WTC11 (cell line): Measurements from ENCODE around the gene TMEM59L. TPM values are rescaled to one million over a fixed set of nuclear protein-coding genes. Genes with fewer than 3 reads are reported as not detected.

Experiments used
- ATAC-seq: fragments of 200-7000 bp; cut with Tn5 transposase; 2 replicates; pipeline ENCODE4 v1.10.0; 2021; ENCODE audit warnings: mild to moderate bottlenecking, moderate library complexity
- CTCF ChIA-PET: fragments of 300-600 bp; sonication (Branson Sonifier 250); formaldehyde crosslinking; loops from one replicate; lab custom pipeline; 2021; ENCODE audit warnings: antibody characterized with exemption; lab: Charles Lee
- POLR2A ChIA-PET: fragments of 350-600 bp; sonication (Branson Sonifier 250); formaldehyde crosslinking; loops from one replicate; lab custom pipeline; 2021; ENCODE audit warnings: antibody characterized with exemption; lab: Charles Lee
- DNase-seq: peaks from one replicate; pipeline ENCODE4 v3.0.0; 2021; ENCODE audit warnings: low spot score
- H3K27ac Mint-ChIP-seq: 2 replicates; pipeline ENCODE4 v1.8.0; 2021; ENCODE audit warnings: mixed read lengths
- H3K27me3 Mint-ChIP-seq: 2 replicates; pipeline ENCODE4 v1.8.0; 2021; ENCODE audit warnings: low read depth, mild to moderate bottlenecking, moderate library complexity, mixed read lengths
- H3K36me3 Mint-ChIP-seq: 2 replicates; pipeline ENCODE4 v1.8.0; 2021; ENCODE audit warnings: mixed read lengths
- H3K4me1 Mint-ChIP-seq: 2 replicates; pipeline ENCODE4 v1.8.0; 2022; ENCODE audit warnings: mixed read lengths
- H3K4me3 Mint-ChIP-seq: 2 replicates; pipeline ENCODE4 v1.8.0; 2021; ENCODE audit warnings: mild to moderate bottlenecking, moderate library complexity, mixed read lengths
- H3K9me3 Mint-ChIP-seq: 2 replicates; pipeline ENCODE4 v1.8.0; 2021; ENCODE audit warnings: mixed read lengths
- ATF1 ChIP-seq: sonication (generic); formaldehyde crosslinking; IDR thresholded peaks from 2 replicates; pipeline ENCODE4 v1.8.1; 2023; ENCODE audit warnings: mild to moderate bottlenecking, moderate library complexity, missing genetic modification reagents
- ATF3 ChIP-seq: sonication (generic); formaldehyde crosslinking; conservative IDR thresholded peaks from 2 replicates; pipeline ENCODE4 v1.8.1; 2022; ENCODE audit warnings: mild to moderate bottlenecking, missing genetic modification reagents
- CBFB ChIP-seq: sonication (generic); formaldehyde crosslinking; IDR thresholded peaks from 2 replicates; pipeline ENCODE4 v1.8.1; 2022; ENCODE audit warnings: mild to moderate bottlenecking, low read depth, missing genetic modification reagents
- CREB1 ChIP-seq: sonication (generic); formaldehyde crosslinking; IDR thresholded peaks from 2 replicates; pipeline ENCODE4 v1.8.0; 2023; ENCODE audit warnings: mild to moderate bottlenecking, missing genetic modification reagents
- FOXJ3 ChIP-seq: sonication (generic); formaldehyde crosslinking; IDR thresholded peaks from 2 replicates; pipeline ENCODE4 v1.9.0; 2021; ENCODE audit warnings: missing genetic modification reagents, mild to moderate bottlenecking, borderline replicate concordance
- FOXP4 ChIP-seq: sonication (generic); formaldehyde crosslinking; IDR thresholded peaks from 2 replicates; pipeline ENCODE4 v1.8.0; 2022; ENCODE audit warnings: mild to moderate bottlenecking, missing genetic modification reagents
- NFE2L1 ChIP-seq: sonication (generic); formaldehyde crosslinking; IDR thresholded peaks from 2 replicates; pipeline ENCODE4 v1.8.1; 2023; ENCODE audit warnings: missing genetic modification reagents
- NFYB ChIP-seq: sonication (generic); formaldehyde crosslinking; conservative IDR thresholded peaks from 2 replicates; pipeline ENCODE4 v1.8.0; 2022; ENCODE audit warnings: low read depth, missing genetic modification reagents
- NR1H2 ChIP-seq: sonication (generic); formaldehyde crosslinking; IDR thresholded peaks from 2 replicates; pipeline ENCODE4 v1.9.0; 2021; ENCODE audit warnings: mild to moderate bottlenecking, moderate library complexity, missing genetic modification reagents
- RORB ChIP-seq: fragments of 250-450 bp; sonication (Bioruptor Pico); IDR thresholded peaks from 2 replicates; pipeline ENCODE4 v1.9.0; 2021; ENCODE audit warnings: mild to moderate bottlenecking
- SOX15 ChIP-seq: fragments of 250-450 bp; sonication (Bioruptor Pico); IDR thresholded peaks from 2 replicates; pipeline ENCODE4 v1.9.0; 2021; ENCODE audit warnings: mild to moderate bottlenecking
- TEAD4 ChIP-seq: sonication (generic); formaldehyde crosslinking; IDR thresholded peaks from 2 replicates; pipeline ENCODE4 v1.8.0; 2022; ENCODE audit warnings: mild to moderate bottlenecking, missing genetic modification reagents
- TP53 ChIP-seq: sonication (generic); formaldehyde crosslinking; IDR thresholded peaks from 2 replicates; pipeline ENCODE4 v1.8.1; 2023; ENCODE audit warnings: mild to moderate bottlenecking, missing genetic modification reagents
- ZNF232 ChIP-seq: sonication (generic); formaldehyde crosslinking; IDR thresholded peaks from 2 replicates; pipeline ENCODE4 v1.8.0; 2022; ENCODE audit warnings: mild to moderate bottlenecking, missing genetic modification reagents
- ZNF396 ChIP-seq: fragments of 250-450 bp; sonication (Bioruptor Pico); IDR thresholded peaks from 2 replicates; pipeline ENCODE4 v1.8.0; 2021; ENCODE audit warnings: mild to moderate bottlenecking, moderate library complexity, borderline replicate concordance
- ZNF416 ChIP-seq: fragments of 250-450 bp; sonication (Bioruptor Pico); IDR thresholded peaks from 2 replicates; pipeline ENCODE4 v1.9.0; 2021; ENCODE audit warnings: mild to moderate bottlenecking, inconsistent platforms
- total RNA-seq: library from RNA; stranded (reverse); gene quantifications from 3 replicates; pipeline ENCODE4 v1.2.3, GENCODE V29; 2021
- TF ChIP-seq, protein P1 (sequence below): fragments of 250-450 bp; sonication (Bioruptor Pico); IDR thresholded peaks from 2 replicates; pipeline ENCODE4 v1.9.0; 2021; ENCODE audit warnings: mild to moderate bottlenecking
- TF ChIP-seq, protein P2 (sequence below): fragments of 250-450 bp; sonication (Bioruptor Pico); IDR thresholded peaks from 2 replicates; pipeline ENCODE4 v1.8.0; 2021; ENCODE audit warnings: mild to moderate bottlenecking
- TF ChIP-seq, protein P3 (sequence below): sonication (generic); formaldehyde crosslinking; IDR thresholded peaks from 2 replicates; pipeline ENCODE4 v1.8.0; 2022; ENCODE audit warnings: mild to moderate bottlenecking, missing genetic modification reagents
- TF ChIP-seq, protein P4 (sequence below): sonication (generic); formaldehyde crosslinking; IDR thresholded peaks from 2 replicates; pipeline ENCODE4 v1.8.1; 2023; ENCODE audit warnings: mild to moderate bottlenecking, missing genetic modification reagents

Gene TMEM59L
- total RNA-seq, 1 experiment from 2014 or later = 14.8 TPM

DNA sequence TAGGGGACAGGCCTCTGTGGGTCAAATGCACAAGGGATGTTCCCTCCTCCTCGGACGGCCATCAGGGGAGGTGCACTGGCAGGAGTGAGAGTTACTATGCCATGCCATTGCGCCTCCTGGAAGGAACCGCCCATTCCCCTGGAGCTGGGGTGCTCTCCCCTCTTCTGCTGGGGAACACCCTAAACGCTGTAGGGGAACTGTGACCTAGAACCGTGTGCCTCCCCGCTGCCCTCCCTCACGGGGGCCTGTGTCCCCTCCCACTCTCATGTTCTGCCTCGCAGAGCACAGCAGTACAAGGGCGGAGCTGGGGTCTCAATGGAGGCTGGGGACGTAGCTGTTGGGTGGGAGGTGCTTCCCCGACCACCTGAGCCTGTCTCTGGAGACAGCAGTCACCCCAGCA is 53.6 kb downstream of the TMEM59L start:
- DNase-seq (no peak), ATAC-seq (no peak)
- Mint-ChIP-seq H3K27ac (no peak overlapping the region), H3K27me3 (no peaks in the 10 kb centered on the region), H3K4me3 (no peak overlapping the region), H3K36me3 (peaks cover 8% of the 10 kb centered on the region; the same call in 1 of the 2 replicates), H3K9me3 (peaks cover 3% of the 10 kb centered on the region; the same call in 1 of the 2 replicates), H3K4me1 (peaks cover 4% of the 10 kb centered on the region)
- ChIA-PET POLR2A (no interaction called here), CTCF (interaction anchor here (0.6 to 1.1 kb wide), 2 partner anchors 8 to 45 kb away, joined by 3 read pairs; no protein-coding TSS in a partner anchor)
- TF ChIP-seq TEAD4 (CRISPR knock-in tag) = no peak
- no peak for TF ChIP-seq ZNF416 (CRISPR knock-in tag)

DNA sequence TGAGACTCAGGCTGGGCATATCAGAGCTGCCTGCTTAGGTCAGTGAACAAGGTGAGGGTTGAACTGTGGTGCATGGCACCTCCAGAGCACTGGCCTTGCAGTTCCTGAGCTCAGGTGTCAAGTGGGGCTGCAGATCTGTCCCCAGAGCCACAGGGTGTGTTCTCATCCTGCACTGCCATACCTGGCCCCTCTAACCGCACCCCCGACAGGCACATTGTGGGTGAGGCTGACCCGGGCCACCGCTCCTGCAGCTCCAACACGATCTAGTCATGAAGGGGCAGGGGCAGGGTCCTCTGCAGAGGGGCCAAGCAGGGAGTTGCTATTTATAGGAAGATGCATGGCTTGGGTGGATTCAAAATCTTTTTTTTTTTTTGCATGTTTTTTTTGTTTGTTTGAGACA is 54.1 kb downstream of the TMEM59L start:
- POLR2A ChIA-PET = no interaction called here
- DNase-seq (no peak), ATAC-seq (no peak)
- Mint-ChIP-seq H3K9me3 (peaks cover 2% of the 10 kb centered on the region; the same call in 1 of the 2 replicates), H3K4me1 (peaks cover 4% of the 10 kb centered on the region), H3K27me3 (no peaks in the 10 kb centered on the region), H3K36me3 (peaks cover 8% of the 10 kb centered on the region; the same call in 1 of the 2 replicates), H3K27ac (no peak overlapping the region), H3K4me3 (no peak overlapping the region)
- CTCF ChIA-PET = interaction anchor here (0.6 kb wide), 1 partner anchor 46 kb away, joined by 3 read pairs; no protein-coding TSS in a partner anchor
- TF ChIP-seq FOXP4 = no peak
- no peak for TF ChIP-seq ZNF232 (CRISPR knock-in tag)
- no peak for TF ChIP-seq SOX15 (CRISPR knock-in tag)
- no peak for TF ChIP-seq RORB (CRISPR knock-in tag)
- no peak for TF ChIP-seq CBFB (CRISPR knock-in tag)
- no peak for TF ChIP-seq ATF3 (CRISPR knock-in tag)
- TF ChIP-seq ZNF396 = no peak
- TF ChIP-seq, protein P1, sequence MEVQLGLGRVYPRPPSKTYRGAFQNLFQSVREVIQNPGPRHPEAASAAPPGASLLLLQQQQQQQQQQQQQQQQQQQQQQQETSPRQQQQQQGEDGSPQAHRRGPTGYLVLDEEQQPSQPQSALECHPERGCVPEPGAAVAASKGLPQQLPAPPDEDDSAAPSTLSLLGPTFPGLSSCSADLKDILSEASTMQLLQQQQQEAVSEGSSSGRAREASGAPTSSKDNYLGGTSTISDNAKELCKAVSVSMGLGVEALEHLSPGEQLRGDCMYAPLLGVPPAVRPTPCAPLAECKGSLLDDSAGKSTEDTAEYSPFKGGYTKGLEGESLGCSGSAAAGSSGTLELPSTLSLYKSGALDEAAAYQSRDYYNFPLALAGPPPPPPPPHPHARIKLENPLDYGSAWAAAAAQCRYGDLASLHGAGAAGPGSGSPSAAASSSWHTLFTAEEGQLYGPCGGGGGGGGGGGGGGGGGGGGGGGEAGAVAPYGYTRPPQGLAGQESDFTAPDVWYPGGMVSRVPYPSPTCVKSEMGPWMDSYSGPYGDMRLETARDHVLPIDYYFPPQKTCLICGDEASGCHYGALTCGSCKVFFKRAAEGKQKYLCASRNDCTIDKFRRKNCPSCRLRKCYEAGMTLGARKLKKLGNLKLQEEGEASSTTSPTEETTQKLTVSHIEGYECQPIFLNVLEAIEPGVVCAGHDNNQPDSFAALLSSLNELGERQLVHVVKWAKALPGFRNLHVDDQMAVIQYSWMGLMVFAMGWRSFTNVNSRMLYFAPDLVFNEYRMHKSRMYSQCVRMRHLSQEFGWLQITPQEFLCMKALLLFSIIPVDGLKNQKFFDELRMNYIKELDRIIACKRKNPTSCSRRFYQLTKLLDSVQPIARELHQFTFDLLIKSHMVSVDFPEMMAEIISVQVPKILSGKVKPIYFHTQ (CRISPR knock-in tag) = no peak
- no peak for TF ChIP-seq FOXJ3 (CRISPR knock-in tag)
- no peak for TF ChIP-seq NFYB (CRISPR knock-in tag)
- TF ChIP-seq, protein P2, sequence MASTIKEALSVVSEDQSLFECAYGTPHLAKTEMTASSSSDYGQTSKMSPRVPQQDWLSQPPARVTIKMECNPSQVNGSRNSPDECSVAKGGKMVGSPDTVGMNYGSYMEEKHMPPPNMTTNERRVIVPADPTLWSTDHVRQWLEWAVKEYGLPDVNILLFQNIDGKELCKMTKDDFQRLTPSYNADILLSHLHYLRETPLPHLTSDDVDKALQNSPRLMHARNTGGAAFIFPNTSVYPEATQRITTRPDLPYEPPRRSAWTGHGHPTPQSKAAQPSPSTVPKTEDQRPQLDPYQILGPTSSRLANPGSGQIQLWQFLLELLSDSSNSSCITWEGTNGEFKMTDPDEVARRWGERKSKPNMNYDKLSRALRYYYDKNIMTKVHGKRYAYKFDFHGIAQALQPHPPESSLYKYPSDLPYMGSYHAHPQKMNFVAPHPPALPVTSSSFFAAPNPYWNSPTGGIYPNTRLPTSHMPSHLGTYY = no peak
- TF ChIP-seq, protein P3, sequence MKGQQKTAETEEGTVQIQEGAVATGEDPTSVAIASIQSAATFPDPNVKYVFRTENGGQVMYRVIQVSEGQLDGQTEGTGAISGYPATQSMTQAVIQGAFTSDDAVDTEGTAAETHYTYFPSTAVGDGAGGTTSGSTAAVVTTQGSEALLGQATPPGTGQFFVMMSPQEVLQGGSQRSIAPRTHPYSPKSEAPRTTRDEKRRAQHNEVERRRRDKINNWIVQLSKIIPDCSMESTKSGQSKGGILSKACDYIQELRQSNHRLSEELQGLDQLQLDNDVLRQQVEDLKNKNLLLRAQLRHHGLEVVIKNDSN (CRISPR knock-in tag) = no peak
- TF ChIP-seq, protein P4, sequence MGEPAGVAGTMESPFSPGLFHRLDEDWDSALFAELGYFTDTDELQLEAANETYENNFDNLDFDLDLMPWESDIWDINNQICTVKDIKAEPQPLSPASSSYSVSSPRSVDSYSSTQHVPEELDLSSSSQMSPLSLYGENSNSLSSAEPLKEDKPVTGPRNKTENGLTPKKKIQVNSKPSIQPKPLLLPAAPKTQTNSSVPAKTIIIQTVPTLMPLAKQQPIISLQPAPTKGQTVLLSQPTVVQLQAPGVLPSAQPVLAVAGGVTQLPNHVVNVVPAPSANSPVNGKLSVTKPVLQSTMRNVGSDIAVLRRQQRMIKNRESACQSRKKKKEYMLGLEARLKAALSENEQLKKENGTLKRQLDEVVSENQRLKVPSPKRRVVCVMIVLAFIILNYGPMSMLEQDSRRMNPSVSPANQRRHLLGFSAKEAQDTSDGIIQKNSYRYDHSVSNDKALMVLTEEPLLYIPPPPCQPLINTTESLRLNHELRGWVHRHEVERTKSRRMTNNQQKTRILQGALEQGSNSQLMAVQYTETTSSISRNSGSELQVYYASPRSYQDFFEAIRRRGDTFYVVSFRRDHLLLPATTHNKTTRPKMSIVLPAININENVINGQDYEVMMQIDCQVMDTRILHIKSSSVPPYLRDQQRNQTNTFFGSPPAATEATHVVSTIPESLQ (CRISPR knock-in tag) = no peak
- no peak for TF ChIP-seq TP53 (CRISPR knock-in tag)
- no peak for TF ChIP-seq NR1H2 (CRISPR knock-in tag)
- TF ChIP-seq CREB1 = no peak
- TF ChIP-seq NFE2L1 = no peak
- TF ChIP-seq ATF1 (CRISPR knock-in tag) = no peak
